Measurements from ENCODE around the gene CDKL1.

CDKL1 gene

DNA sequence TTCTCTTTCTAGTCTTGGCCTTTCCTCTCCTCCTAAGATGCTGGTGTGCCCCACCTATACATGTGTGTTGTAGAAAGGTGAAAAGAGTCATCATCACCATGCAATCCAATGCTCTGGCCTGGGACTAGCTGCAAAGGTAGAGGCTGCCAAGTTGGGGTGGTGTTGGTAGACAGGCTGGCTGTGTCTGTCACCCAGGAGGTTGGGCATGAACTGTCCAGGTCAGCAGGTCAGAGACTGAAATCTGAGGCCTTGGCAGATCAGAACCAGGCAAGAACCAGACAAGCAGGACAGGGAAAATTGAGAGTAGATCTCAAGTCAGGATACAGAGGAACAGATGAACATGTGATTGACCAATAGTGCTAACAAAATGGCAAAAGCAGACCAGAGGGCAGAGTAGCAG, 110.8 kb downstream of the CDKL1 start:
- DNase-seq (ENCODE audit: extremely low spot score), result no peak
- ChIA-PET POLR2A (no interaction called here), CTCF (no interaction called here)
- TF ChIP-seq SP1 (IDR thresholded peaks at IDR 0.05) (no peak), ELF4 (IDR thresholded peaks at IDR 0.05) (no peak), HDGF (IDR thresholded peaks at IDR 0.05; ENCODE audit: borderline replicate concordance) (no peak), L3MBTL2 (conservative IDR thresholded peaks at IDR 0.05) (no peak), FOXM1 (IDR thresholded peaks at IDR 0.05; ENCODE audit: borderline replicate concordance) (no peak), NFRKB (IDR thresholded peaks at IDR 0.05) (no peak), LEF1 (IDR thresholded peaks at IDR 0.05; ENCODE audit: borderline replicate concordance) (no peak), ARNT (IDR thresholded peaks at IDR 0.05) (no peak), SUZ12 (IDR thresholded peaks at IDR 0.05) (no peak), TARDBP (IDR thresholded peaks at IDR 0.05) (no peak), FOXK2 (IDR thresholded peaks at IDR 0.05) (no peak), CTBP1 (IDR thresholded peaks at IDR 0.05; ENCODE audit: borderline replicate concordance) (no peak), BHLHE40 (IDR thresholded peaks at IDR 0.05; ENCODE audit: borderline replicate concordance) (no peak), FOXA1 (IDR thresholded peaks at IDR 0.05) (no peak), ZNF384 (IDR thresholded peaks at IDR 0.05) (no peak)
- TF ChIP-seq, protein P1, sequence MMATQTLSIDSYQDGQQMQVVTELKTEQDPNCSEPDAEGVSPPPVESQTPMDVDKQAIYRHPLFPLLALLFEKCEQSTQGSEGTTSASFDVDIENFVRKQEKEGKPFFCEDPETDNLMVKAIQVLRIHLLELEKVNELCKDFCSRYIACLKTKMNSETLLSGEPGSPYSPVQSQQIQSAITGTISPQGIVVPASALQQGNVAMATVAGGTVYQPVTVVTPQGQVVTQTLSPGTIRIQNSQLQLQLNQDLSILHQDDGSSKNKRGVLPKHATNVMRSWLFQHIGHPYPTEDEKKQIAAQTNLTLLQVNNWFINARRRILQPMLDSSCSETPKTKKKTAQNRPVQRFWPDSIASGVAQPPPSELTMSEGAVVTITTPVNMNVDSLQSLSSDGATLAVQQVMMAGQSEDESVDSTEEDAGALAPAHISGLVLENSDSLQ (IDR thresholded peaks at IDR 0.05), result no peak
